Measurements from ENCODE around the gene EPB41L3.

DNA sequence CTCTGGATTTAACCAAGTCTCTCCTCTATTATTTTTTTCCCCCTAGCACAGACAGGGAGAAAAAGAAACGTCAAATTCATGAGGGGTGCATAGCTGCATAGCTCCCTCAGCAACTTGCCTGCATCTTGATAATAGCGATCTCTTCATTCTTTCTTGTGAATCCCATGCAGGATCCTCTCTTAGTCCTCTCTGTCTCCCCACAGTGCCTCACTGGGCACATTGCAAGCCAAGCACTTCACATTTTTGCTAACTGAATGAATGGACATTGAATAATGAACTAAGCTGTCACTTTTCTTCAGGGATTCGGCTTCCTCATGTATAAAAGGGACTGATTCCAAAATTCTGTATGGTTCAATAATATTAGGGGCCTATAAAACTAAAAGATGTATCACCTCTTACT, 2.9 kb upstream of the EPB41L3 start:
- TF ChIP-seq POLR2A (IDR thresholded peaks at IDR 0.05): no peak
- TF ChIP-seq, protein P1, sequence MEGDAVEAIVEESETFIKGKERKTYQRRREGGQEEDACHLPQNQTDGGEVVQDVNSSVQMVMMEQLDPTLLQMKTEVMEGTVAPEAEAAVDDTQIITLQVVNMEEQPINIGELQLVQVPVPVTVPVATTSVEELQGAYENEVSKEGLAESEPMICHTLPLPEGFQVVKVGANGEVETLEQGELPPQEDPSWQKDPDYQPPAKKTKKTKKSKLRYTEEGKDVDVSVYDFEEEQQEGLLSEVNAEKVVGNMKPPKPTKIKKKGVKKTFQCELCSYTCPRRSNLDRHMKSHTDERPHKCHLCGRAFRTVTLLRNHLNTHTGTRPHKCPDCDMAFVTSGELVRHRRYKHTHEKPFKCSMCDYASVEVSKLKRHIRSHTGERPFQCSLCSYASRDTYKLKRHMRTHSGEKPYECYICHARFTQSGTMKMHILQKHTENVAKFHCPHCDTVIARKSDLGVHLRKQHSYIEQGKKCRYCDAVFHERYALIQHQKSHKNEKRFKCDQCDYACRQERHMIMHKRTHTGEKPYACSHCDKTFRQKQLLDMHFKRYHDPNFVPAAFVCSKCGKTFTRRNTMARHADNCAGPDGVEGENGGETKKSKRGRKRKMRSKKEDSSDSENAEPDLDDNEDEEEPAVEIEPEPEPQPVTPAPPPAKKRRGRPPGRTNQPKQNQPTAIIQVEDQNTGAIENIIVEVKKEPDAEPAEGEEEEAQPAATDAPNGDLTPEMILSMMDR (IDR thresholded peaks at IDR 0.05): peak in 1 of 3 donors; percentile 40
